Lower leg skin (tissue), 3 donors: ENCODE data around the gene CMTM1.

Experiments
- POLR2A ChIP-seq, 2 donors: fragments of 450-650 bp; IDR thresholded peaks; one replicate each; pipeline ENCODE4 v1.6.1; 2016 to 2017; ENCODE audit warnings: antibody characterized with exemption in 2 of 2, mild to moderate bottlenecking in 1 of 2, moderate library complexity in 1 of 2
- TF ChIP-seq, protein P1 (sequence below), 3 donors: fragments of 450-650 bp; IDR thresholded peaks; one replicate each; pipeline ENCODE4 v1.5.1; 2016; ENCODE audit warnings: antibody characterized with exemption in 3 of 3, mild to moderate bottlenecking in 3 of 3, moderate library complexity in 2 of 3

DNA sequence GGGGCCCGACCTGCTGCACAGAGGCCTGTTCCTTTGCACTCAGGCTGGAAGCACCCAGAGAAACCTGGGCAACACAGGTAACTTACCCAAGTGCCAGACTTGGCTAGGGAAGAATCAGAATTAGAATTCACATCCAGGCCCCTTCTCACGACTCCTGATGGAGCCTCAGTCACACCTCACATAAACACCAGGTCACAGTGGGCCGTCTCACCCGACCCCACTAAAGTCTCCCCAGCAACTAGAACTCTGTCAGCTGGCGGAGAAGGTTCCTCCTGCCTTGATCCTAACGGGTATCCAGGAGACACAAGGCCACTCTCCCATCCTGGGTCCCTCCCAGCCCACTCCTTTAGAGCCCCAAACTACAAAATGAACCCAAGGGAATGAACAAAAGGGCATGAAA is 22.7 kb upstream of the CMTM1 start:
- TF ChIP-seq, protein P1, sequence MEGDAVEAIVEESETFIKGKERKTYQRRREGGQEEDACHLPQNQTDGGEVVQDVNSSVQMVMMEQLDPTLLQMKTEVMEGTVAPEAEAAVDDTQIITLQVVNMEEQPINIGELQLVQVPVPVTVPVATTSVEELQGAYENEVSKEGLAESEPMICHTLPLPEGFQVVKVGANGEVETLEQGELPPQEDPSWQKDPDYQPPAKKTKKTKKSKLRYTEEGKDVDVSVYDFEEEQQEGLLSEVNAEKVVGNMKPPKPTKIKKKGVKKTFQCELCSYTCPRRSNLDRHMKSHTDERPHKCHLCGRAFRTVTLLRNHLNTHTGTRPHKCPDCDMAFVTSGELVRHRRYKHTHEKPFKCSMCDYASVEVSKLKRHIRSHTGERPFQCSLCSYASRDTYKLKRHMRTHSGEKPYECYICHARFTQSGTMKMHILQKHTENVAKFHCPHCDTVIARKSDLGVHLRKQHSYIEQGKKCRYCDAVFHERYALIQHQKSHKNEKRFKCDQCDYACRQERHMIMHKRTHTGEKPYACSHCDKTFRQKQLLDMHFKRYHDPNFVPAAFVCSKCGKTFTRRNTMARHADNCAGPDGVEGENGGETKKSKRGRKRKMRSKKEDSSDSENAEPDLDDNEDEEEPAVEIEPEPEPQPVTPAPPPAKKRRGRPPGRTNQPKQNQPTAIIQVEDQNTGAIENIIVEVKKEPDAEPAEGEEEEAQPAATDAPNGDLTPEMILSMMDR (IDR thresholded peaks at IDR 0.05) = no peak
- no peak for TF ChIP-seq POLR2A (IDR thresholded peaks at IDR 0.05)
